Stimulated activated CD8-positive, alpha-beta memory T cell treated with anti-CD3 and anti-CD28 coated beads, Interleukin-15, amount 100 ng/mL, for 1 hour (primary cell): ENCODE data around the gene TBC1D8.

Source experiments
- DNase-seq: peaks from one replicate; pipeline ENCODE4 v3.0.0-alpha.2; 2020; ENCODE audit warnings: low read depth

TBC1D8 gene

DNA sequence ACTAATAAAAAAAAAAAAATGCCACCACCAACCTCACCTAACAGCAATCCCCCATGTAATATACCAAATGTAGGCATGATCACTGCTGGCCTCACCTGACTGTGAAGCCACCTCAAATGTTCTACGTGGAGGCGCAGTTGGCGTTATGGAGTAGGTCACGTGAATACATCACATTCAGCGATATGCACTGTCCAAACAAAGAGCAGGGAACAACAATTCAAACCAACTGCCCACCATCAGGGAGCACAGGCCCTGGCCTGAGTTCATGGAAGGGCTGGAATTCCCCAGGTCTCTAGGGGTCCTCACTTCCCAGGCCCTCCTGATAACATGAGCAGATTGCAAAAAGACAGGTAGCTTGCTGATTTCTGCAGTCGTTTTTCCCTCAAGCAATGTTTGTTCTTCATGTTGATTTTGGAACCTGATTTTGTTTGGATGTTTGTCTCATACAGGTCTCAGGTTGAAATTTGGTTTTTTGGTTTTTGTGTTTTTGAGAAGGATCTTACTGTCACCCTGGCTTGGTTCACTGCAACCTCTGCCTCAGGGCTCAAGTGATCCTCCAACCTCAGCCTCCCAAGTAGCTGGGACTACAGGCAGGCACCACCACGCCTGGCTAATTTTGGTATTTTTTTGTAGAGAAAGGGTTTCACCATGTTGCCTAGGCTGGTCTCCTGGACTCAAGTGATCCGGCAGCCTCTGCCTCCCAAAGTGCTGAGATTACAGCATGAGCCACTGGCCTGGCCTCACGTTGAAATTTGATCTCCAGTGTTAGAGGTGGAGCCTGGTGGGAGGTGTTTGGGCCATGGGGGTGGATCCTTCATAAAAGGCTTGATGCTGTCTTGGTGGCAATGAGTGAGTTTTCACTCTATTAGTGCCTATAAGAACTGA lies 15.5 kb downstream of the TBC1D8 start:
- DNase-seq, result no peak

DNA sequence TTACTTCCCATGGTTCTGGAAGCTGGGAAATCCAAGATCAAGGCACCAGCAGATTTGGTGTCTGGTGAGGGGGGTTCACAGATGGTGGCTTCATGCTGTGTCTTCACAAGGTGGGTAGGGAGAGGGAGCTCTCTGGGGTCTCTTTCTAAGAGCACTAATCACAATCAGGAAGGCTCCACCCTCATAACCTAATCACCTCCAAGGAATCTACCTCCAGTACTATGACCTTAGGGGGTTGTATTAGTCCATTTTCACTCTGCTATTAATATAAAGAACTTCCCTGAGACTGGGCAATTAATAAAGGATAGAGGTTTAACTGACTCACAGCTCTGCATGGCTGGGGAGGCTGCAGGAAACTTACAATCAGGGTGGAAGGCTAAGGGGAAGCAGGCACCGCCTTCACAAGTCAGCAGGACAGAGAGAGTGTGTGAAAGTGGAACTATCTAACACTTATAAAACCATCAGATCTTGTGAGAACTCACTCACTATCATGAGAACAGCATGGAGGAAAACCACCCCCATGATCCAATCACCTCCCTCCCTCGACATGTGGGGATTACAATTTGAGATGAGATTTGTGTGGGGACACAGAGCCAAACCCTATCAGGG lies 17.6 kb downstream of the TBC1D8 start:
- no peak for DNase-seq

DNA sequence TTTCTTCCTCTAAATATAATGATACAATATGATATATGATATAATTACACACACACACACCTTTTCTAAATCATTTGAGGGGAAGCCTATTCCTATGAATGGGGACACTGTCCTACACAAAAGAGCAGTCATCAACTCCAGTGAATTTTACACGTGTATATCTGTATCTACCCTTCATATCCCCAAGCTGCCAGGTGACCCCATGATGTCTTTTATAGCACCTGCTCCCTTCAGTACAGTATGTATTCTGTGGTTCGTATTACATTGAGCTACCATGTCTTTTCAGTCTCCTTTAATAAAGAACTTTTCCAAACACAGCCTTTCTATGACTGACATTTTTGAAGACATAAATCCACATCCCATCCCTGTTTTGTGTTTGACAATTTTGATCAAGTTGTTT lies 19.0 kb downstream of the TBC1D8 start:
- no peak for DNase-seq

DNA sequence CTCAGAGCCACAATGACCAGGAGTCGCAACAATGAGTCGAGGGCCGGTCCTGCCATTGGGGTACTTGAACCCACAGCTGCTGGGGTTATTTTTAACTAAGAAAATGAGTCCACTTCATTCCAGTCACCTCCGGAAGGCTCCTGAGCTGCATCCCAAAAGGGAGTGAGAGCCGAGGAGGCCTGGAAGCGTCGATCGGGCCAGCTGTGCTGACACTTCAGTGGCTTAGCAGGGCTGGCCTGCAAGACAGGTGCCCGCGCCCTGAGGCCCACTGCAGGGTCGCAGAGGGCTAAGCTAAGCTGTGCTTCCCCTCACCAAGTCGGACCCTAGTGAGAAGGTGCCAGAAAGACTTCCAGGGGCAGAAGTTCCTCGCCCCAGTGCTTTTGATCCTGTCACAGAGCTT lies 21.1 kb downstream of the TBC1D8 start:
- no peak for DNase-seq

DNA sequence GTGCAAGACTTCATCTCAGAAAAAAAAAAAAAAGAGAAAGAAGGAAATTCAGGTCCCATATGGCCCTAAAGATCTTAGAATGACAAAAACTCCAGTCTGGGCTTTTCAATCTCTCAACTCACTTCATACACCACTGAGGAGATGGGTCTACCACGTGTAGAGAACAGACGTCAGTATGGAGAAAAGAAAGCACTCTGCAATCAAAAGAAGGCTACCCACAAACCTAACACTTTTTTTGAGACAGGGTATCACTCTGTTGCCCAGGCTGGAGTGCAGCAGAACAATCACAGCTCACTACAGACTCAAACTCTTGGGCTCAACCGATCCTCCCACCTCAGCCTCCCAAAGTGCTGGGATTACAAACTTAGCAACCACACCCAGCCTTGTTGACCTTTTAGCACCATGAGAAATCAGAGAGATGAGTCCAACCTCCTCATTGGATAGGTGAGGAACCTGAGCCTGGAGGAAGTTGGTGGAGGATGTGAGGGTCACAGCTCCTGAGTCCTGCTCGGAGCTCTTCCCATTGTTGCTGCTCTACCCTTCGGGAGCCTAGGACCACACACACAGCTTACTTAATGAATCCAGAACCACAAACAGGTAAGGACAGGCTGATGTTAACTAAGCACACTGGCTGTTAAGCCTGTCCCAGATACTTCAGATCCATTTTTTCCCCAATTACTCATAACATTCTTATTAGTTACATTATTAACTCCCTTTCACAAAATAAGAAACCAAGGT lies 23.7 kb downstream of the TBC1D8 start:
- DNase-seq, result no peak

DNA sequence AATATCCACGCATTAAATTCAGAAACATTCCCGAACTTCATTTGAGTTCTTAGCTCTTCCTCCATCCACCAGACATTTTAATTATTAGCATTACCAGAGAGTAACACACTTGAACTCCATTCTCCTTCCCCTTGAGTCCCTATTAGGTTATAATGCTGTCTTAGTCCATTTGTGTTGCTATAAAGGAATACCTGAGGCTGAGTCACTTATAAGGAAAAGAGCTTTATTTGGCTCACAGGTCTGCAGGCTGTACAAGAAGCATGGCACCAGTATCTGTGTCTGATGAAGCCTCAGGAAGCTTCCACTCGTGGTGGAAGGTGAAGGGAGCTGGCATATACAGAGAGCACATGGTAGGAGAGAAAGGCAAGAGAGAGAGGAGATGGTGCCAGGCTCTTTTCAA lies 25.4 kb downstream of the TBC1D8 start:
- no peak for DNase-seq

DNA sequence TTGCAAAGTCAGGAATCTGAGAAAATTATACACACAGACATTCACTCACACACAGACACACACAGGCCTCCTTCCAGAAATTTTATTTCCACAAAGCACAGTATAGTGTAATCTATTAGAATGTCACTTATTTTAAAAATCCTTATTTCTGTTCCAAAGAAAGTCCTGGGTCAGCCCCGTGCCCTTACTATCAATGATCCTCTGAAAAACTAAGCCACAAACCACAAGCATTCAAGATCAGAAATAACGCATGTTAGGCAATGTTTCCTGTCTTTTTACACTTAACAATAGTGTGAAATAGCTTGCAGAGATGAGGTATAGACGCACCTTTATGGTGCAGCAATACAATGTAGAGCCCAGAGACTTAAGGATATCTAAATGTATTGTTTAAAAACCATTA lies 25.8 kb downstream of the TBC1D8 start:
- no peak for DNase-seq

DNA sequence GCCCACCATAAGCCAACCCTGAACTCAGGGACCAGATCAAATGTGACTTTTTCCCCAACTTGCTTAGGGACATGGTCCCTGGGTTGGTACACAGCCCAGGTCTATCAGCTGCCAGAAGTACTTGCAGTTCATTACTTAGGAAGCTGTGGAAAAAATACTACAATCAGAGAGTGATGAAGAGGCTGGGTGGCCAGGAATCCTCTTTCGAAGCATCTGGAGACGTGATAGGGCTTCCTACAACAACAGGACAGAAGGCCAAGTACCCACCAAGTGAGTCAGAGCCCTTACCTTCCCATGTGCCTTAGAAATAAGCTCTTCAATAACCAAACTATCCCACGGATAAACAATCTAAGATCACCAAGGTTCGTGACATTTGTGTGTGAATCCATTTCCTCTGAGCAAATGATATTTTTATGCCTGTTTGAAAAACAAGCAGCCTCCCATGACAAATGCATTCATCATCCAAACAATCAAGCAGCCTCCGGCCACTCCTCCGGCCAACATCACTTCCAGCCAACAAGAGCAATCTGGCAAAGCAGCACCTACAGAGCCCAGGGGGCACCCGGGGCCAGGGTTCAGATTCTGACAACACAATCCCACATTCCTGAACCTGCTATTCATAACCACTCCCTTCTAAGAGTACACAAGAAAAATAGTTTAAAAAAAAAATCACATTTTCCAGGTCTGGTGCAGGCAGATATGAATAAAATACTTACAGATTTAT lies 26.4 kb downstream of the TBC1D8 start:
- no peak for DNase-seq

DNA sequence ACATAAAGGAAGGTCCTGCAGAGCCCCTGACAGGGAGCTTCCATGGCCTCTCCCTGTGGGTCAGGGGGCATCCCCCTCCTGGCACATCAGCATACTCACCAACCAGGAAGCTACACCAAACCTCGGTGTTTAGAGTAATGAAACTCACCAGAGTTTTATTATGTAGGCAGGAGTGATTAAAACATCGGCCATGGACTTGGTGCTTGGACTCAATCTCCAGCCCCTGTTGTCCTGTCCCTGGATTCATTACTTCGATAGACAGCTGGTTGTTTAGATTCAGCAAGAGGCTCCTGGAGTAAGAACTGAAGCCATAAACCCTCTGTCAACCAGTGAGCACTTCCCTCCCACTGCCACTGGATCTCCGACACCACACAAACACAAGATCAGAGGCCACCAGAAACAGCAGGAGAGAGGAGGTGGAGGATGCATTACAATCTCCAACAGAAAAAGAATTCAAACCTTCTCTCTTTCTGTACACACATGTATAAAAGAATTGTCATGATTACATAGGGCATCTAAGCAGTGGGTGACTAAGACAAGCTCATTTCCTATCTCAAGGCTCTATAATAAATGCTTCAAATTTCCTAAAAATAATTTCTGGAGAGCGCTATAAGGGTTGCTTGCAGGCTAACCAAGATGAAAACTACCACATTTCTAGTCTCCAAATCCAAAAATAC lies 27.2 kb downstream of the TBC1D8 start:
- no peak for DNase-seq

DNA sequence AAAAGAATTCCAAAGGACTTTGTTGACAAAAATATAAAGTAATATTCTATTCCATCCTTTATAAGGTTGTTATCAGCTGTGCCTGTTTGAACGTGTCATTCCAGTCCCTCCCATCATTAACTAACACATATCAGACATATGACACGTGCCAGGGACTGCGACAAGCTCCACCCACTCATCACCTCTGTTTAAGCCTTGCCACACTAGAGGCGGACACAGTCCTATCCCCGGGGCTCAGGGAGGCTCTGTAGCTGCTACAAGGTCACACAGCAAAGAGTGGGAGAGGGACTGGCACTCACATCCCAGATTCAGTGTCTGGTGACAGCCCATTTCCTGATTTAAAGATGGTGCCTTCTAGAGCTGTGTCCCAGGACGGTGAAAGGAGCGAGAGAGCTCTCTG lies 30.0 kb downstream of the TBC1D8 start:
- DNase-seq, result no peak

DNA sequence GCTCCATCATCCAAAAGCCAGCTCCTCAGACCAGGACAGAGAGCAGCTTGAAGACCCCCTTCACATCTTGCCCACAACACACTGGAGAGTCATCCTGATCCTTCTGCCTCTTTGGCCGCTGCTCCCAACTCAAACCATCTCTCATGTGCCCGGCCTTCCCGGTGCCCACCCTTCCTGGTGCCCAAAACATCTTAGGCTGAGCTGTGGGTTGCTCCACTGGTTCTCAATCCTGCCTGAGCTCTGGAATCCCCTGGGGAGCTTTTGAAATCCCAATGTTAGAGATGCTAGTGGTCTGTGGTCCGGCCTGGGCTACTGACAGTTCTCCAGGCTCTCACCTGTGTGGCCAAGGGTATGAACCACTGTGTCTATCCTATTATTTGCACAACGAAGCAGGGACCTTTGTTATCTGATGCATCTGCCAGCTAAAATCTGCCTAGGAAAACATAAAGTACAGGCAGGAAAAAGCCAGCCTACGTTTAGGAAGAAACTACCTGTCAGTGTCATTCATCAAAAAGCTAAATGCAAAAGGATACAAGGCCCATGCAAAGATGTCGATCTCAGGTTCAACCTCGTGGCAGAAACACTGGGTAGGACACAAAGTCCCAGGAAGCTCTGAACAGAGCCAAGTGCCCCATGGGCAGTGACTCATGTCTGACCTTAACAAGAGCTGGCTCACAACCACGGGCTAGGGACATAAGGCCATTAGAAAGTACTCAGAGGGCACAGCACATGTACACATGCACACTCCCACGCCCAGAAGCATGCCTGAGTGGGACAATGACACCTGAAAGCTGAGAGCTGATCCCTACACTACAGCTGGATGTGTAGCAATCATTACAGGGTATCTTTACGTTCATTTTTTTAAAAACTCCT lies 30.8 kb downstream of the TBC1D8 start:
- no peak for DNase-seq

DNA sequence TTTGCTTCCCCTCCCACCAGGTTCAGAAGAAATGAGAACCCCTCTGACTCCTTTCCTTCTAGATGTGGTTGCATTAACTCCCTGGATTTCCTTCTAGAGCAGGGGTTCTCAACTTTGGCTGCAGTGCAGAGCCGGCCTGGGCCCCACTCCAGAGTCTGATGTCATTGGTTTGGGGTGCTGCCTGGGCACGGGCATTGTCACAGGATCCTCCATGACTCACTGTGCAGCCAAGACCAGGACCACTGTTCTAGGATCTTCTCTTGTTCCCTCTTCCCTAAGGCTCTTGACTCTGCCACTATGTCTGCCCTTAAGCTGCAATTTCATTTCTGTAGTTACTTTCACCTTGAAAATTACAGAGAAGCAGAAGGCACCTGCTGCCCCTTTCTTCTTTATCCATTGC lies 31.8 kb downstream of the TBC1D8 start:
- no peak for DNase-seq

DNA sequence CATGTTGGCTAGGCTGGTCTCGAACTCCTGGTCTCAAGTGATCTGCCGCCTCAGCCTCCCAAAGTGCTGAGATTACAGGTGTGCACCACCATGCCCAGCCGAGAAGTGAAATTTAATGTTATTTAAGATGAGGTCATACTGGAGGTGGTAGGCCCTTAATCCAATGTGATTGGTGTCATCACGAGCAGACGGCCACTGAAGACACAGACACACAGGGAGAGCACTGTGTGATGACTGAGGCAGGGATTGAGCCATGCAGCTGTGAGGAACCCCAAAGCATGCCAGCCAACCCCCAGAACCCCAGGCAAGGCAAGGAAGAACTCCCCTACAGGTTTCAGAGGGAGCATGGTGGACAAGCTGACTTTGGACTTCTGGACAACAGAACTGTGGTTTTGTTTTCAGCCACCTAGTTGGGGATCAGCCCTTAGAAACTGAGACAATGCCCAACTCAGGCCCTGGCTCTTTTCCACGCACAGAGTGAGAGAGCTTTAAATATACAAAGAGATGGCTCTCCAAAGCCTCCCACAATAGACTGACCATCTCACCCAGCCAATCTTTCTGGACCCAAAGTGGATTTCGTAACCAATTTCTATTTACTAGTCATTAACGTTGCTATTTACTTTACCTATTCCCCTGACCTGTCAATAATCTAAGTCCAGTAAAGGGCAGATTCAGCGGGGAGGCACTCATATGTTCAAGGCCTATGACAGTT lies 34.2 kb downstream of the TBC1D8 start:
- no peak for DNase-seq

DNA sequence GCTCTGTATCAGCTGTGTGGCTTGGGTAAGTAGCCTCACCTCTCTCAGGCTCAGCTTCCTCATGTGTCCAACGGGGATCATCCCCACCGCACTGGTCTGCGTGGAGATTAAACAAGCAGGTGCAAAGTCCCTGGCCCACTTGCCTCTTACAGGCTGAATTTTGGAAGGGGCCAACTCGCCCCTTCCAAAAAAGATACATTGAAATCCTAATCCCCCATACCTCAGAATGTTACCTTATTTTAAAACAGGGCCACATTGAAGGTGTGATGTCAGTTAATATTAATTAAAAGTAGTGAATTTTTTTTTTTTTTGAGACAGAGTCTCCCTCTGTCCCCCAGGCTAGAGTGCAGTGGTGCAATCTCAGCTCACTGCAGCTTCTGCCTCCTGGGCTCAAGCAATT lies 34.8 kb downstream of the TBC1D8 start:
- no peak for DNase-seq

DNA sequence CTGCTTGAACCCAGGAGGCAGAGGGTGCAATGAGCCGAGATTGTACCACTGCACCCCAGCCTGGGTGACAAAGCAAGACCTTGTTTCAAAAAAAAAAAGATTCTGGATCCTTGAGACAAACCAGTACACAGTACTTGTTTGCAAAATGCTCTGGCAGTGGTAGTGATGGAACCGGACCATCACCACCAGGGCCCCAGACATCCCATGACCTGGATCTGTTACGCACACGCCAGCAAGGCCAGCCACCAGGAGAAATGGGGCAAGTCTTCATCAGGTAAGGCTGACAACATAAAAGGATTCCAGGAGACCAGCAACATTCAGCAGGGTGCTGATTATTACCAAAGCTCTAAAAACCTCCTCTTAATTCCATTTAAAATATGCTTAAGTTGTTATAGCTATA lies 35.5 kb downstream of the TBC1D8 start:
- no peak for DNase-seq

DNA sequence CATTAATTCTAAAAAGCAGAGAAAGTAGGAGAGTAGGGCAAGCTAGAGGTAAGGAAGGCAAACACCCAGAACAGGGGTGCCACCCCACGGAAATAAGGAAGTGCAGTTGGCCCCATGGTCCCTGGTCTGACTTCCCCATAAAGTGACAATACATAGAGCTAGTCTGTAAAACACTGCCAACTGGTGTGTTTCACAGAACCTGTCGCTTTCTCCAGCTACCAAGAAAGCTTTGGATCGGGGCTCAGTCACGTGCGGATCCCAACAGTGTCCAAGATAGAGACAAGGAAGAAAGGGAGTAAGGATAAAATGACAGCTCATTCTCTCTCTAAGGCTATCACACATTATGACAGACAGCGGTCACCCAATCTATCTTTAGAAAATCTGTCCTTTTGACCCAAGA lies 36.4 kb downstream of the TBC1D8 start:
- DNase-seq, result no peak

DNA sequence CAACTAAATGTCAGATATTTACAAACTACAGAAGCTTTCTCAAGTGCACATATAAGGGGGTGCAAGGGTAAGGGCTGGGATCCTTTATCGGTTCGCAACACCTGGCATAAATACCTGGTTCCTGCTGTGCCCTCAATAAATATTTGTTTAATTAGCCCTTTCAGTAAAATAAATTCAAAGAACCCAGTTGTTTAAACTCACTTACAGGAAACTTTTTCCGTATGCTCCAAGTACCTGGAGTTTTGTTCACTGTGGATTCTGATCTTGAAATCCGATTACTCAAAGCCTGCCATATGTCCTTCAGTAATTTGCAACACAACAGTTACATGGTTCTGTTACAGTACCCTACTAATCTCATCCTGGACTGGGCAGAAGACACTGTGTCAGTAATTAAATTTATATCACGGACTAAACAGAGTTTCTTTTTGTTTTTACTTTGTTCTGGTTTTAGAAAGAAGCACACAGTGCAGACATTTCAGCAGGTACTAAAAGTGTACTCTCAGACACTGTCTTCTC lies 36.9 kb downstream of the TBC1D8 start:
- DNase-seq, result no peak

DNA sequence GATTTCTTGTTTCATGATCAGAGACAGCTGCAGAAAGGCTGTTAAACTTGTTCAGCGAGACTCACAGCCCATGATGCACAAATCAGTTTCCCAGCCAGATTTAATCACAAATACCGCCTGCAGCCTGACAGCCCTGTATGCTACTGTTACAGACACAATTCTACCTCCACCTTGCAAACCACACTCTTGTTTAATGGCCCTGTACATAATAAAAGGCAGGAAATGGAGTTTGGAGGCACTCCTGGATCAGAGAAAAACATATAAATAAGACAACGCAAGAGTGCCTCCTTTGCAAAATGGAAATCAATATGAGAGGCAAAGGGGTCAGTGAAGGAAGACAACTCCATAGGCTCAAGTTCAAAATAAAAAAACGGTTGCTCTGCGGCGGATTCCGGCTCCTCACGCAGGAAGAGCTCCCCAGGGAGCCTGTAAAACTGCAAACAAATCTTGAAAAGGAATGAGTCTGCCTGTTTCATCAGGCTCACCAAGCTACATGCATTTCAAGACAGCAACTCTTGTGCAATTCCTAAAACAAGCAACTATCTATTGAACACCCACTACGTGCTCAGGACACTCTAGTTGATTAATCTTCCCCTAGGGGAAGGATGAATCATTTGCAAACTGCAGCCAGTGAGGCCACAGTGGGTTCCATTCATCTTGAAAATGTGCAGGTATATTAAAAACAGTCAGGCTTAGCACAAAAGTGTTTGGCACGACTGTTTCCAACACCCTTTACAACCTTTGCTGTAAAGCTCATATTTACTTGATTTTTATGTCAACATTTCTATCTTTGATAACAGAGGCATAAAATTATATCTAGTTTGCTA lies 37.5 kb downstream of the TBC1D8 start:
- no peak for DNase-seq

DNA sequence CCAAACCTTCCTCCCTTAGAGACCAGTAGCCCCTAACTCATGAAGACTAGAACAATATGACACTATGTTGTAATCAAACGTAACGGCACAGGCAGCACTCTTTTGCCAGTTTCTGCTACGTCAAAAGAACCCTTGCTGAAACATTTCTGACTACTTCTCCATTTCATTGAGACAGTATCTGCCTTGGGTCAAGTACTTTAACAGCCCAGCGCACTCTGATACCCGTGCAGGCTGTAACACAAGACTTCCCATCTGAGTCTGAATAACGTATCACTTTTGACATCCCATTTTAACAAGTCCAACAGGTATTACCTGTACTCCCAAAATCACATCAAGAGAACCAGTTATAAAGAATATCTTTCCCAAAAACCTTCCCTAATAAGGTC lies 38.4 kb downstream of the TBC1D8 start:
- no peak for DNase-seq
